HG03060 (cell line): ENCODE data around the gene MYRIP.

ENCODE experiments used
- ATAC-seq: cut with Tn5 transposase; IDR thresholded peaks from one replicate; pipeline ENCODE4 v1.9.1; 2021; ENCODE audit warnings: low read depth, moderate number of reproducible peaks; ENCODE audit not compliant: unreplicated experiment

The MYRIP gene

GRCh38 chr3:40169983-40170382, 360.6 kb downstream of the MYRIP start:
- peak; percentile 14 for ATAC-seq

GRCh38 chr3:40170395-40170794, 361.0 kb downstream of the MYRIP start:
- ATAC-seq: peak; percentile 90

GRCh38 chr3:40172560-40172959, 363.2 kb downstream of the MYRIP start:
- ATAC-seq: no peak

- no peak for ATAC-seq
These were observed 363.9 kb downstream of the MYRIP start for GRCh38 chr3:40173227-40173721.

- ATAC-seq: no peak
These were observed 368.7 kb downstream of the MYRIP start for GRCh38 chr3:40178012-40178594.

- ATAC-seq: no peak
These were observed 369.6 kb downstream of the MYRIP start for GRCh38 chr3:40179016-40179415.

GRCh38 chr3:40181182-40181581, 371.8 kb downstream of the MYRIP start:
- no peak for ATAC-seq

- ATAC-seq: peak; percentile 49
These were observed 375.8 kb downstream of the MYRIP start for GRCh38 chr3:40185029-40185695.

GRCh38 chr3:40186508-40186907, 377.1 kb downstream of the MYRIP start:
- ATAC-seq: no peak

GRCh38 chr3:40187945-40188344, 378.5 kb downstream of the MYRIP start:
- ATAC-seq: peak; percentile 45

- ATAC-seq: no peak
These were observed 379.7 kb downstream of the MYRIP start for GRCh38 chr3:40189118-40189517.

GRCh38 chr3:40190056-40190455, 380.6 kb downstream of the MYRIP start:
- no peak for ATAC-seq

GRCh38 chr3:40191251-40191650, 381.8 kb downstream of the MYRIP start:
- ATAC-seq: no peak

- no peak for ATAC-seq
These were observed 382.5 kb downstream of the MYRIP start for GRCh38 chr3:40191850-40192448.

GRCh38 chr3:40192628-40193027, 383.2 kb downstream of the MYRIP start:
- no peak for ATAC-seq

GRCh38 chr3:40196966-40197365, 387.6 kb downstream of the MYRIP start:
- no peak for ATAC-seq

GRCh38 chr3:40200692-40201316, 391.4 kb downstream of the MYRIP start:
- ATAC-seq: no peak

GRCh38 chr3:40201770-40202169, 392.4 kb downstream of the MYRIP start:
- no peak for ATAC-seq

- no peak for ATAC-seq
These were observed 397.1 kb downstream of the MYRIP start for GRCh38 chr3:40206522-40206921.

- ATAC-seq: no peak
These were observed 398.4 kb downstream of the MYRIP start for GRCh38 chr3:40207796-40208195.

- no peak for ATAC-seq
These were observed 398.8 kb downstream of the MYRIP start for GRCh38 chr3:40208251-40208650.
